LNCAP (cell line): ENCODE data around the gene CTNNA2.

ENCODE experiments used
- TF ChIP-seq, protein P1 (sequence below): fragments of 450-650 bp; IDR thresholded peaks from 2 replicates; pipeline ENCODE4 v1.5.1; 2017; ENCODE audit warnings: mild to moderate bottlenecking

Gene CTNNA2

DNA sequence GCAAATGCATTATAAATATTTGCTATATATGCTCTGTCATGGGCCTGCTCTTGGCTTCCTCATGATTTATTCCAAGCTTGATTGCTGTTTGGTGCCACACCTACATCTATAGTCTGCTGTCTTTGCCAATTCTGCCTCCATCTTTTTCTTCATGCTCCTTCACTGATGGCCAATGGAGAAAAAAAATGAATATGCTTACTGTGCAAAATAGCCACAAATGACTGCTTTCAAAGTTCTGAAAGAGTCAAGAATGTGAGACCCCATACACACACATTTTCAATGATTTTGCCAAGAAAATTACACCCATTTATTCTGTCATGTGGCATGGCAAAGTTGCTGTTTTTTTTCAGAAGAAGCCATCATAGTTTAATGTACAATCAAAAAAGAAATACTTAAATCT is 1097.3 kb downstream of the CTNNA2 start:
- TF ChIP-seq, protein P1, sequence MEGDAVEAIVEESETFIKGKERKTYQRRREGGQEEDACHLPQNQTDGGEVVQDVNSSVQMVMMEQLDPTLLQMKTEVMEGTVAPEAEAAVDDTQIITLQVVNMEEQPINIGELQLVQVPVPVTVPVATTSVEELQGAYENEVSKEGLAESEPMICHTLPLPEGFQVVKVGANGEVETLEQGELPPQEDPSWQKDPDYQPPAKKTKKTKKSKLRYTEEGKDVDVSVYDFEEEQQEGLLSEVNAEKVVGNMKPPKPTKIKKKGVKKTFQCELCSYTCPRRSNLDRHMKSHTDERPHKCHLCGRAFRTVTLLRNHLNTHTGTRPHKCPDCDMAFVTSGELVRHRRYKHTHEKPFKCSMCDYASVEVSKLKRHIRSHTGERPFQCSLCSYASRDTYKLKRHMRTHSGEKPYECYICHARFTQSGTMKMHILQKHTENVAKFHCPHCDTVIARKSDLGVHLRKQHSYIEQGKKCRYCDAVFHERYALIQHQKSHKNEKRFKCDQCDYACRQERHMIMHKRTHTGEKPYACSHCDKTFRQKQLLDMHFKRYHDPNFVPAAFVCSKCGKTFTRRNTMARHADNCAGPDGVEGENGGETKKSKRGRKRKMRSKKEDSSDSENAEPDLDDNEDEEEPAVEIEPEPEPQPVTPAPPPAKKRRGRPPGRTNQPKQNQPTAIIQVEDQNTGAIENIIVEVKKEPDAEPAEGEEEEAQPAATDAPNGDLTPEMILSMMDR = no peak

DNA sequence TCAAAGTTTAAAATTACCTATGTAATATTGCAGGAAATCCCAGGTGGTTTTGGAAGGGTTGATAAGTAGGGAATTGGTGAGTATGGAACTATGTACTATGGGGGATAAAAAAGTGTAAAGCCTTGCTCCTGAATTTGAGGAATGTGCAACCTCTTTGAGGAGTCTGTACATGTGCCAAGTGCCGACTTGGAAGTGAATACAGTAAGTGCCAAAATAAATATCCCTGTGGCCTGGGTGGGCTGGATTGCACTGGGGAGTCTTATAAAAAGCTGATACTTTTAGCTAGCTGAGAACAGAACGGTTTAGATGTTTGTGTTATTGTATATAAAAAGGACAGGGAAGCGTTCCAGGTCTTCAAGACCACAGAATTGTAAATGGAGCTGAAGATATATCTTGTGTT is 1108.8 kb downstream of the CTNNA2 start:
- TF ChIP-seq, protein P1 = no peak

- TF ChIP-seq, protein P1 = no peak
These were observed 1111.2 kb downstream of the CTNNA2 start for GRCh38 chr2:80624062-80624461.

DNA sequence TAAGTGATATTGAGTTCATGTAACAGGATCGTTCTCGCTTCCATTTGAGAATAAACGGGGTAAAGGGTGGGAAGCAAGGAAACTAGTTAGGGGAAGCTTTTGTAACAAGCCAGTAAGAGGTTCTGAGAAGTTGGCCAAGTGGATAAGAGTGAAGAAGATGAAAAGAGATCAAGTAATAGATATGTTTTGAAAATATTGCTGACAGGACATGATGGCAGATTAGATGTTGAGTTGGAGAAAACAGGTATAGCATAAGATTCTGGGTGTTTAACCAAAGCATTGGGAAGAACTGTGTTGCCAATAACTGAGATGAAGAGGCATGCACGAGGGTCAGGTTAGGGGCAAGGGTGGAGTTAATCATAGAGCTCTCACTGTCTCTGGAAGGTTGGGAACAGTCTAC is 1121.7 kb downstream of the CTNNA2 start:
- TF ChIP-seq, protein P1 = no peak

DNA sequence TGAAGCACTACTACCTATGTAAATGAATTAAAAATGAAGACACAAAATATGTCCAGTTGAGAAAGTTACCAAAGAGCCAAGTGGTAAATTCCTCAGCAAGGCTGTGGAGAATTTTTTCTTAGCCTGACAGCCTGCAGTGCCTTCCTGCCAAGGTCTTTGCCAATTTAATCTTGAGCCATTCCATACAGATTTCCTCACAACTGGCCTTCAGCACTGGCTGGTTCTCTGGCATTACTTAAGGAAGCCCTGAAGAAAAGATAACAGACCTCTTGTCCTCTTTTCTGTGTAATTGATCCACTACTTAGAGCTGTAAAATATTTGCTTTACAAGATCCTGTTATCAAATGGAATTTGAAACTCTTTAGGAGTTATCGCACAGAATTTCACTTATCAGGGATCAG is 1125.9 kb downstream of the CTNNA2 start:
- TF ChIP-seq, protein P1 = no peak

DNA sequence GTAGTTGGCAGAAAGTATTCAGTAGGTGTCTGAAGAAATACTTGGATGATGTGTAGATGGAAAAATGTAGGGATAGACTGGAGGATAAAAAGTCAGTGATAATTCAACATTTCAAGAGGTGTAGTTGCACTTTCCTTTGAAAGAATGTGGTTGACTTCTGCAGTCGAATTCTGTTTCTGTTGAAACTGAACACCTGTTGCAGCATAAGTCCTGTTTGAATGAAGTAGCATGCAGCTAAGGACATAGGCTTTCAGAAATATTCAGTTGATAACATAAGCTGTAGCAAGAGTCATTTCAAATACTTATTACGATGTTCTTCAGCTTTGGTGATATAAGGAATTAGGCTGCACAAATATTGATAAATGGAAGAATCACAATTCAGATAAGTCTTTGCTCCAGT is 1129.6 kb downstream of the CTNNA2 start:
- TF ChIP-seq, protein P1 = no peak

DNA sequence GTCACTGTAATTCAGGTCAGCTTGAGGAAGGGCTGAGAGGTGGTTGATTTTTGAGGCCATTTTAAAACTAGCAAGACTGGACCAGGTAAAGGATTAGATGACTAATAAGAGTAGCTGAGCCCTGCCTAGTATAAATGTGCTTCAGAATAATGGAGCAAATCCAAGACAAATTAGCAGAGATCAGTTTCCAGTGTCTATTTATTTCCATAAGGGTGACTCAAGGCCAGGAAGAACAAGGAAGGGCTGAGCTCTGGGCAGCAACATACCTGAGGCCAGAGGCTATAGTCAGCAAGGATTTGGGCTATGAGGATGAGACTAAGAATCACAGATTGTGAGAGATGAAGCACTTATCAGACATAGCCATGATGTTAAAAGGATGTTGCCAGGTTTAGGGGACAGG is 1130.7 kb downstream of the CTNNA2 start:
- TF ChIP-seq, protein P1 = no peak

GRCh38 chr2:80651435-80651834 is 1138.6 kb downstream of the CTNNA2 start:
- TF ChIP-seq, protein P1 = no peak
